GM12878 (cell line): Measurements from ENCODE around the gene CISTR. TPM values are rescaled to one million over a fixed set of nuclear protein-coding genes. Genes with fewer than 3 reads are reported as not detected.

ENCODE experiments used
- BACH1 ChIP-seq: fragments of 450-650 bp; IDR thresholded peaks from 2 replicates; pipeline ENCODE4 v1.6.1; 2017; ENCODE audit warnings: mild to moderate bottlenecking, borderline replicate concordance
- BHLHE40 ChIP-seq, 2 experiments: fragments of 450-650 bp in 1 of 2; IDR thresholded peaks; 2 replicates each; pipeline ENCODE4 v1.6.1; 2011 to 2017; ENCODE audit warnings: low read depth in 2 of 2, borderline replicate concordance in 1 of 2, improper control_type of control experiment in 1 of 2, low read length in 1 of 2, mild to moderate bottlenecking in 1 of 2
- CBX5 ChIP-seq: sonication (generic); IDR thresholded peaks from 2 replicates; pipeline ENCODE4 v1.6.1; 2016; ENCODE audit warnings: low read depth, moderate library complexity, mild to moderate bottlenecking, inconsistent platforms
- EP300 ChIP-seq, 2 experiments: fragments of 150-350 bp in 1 of 2; IDR thresholded peaks; 2 replicates each; pipeline ENCODE4 v1.6.1; 2011 to 2012; ENCODE audit warnings: low read depth in 2 of 2, low read length in 2 of 2, borderline replicate concordance in 1 of 2, improper control_type of control experiment in 1 of 2, inconsistent platforms in 1 of 2; ENCODE audit not compliant: control insufficient read depth in 1 of 2
- HDAC2 ChIP-seq: fragments of 200-600 bp; sonication (generic); IDR thresholded peaks from 2 replicates; pipeline ENCODE4 v1.6.1; 2017
- KDM1A ChIP-seq: fragments of 200-600 bp; sonication (generic); IDR thresholded peaks from 2 replicates; pipeline ENCODE4 v1.6.1; 2016; ENCODE audit warnings: borderline replicate concordance
- MEF2A ChIP-seq: IDR thresholded peaks from 2 replicates; pipeline ENCODE4 v1.6.1; 2011; ENCODE audit warnings: low read depth, mild to moderate bottlenecking, low read length, moderate library complexity; ENCODE audit not compliant: insufficient read depth
- NR2F1 ChIP-seq: fragments of 450-650 bp; conservative IDR thresholded peaks from 2 replicates; pipeline ENCODE4 v1.6.1; 2017; ENCODE audit warnings: mild to moderate bottlenecking
- POU2F2 ChIP-seq: IDR thresholded peaks from 3 replicates; pipeline ENCODE4 v1.6.1; 2011; ENCODE audit warnings: low read depth, mild to moderate bottlenecking, low read length, borderline replicate concordance
- RCOR1 ChIP-seq: conservative IDR thresholded peaks from 2 replicates; pipeline ENCODE4 v1.6.1; 2012; ENCODE audit warnings: low read depth, low read length, improper control_type of control experiment
- RELA ChIP-seq: fragments of 450-650 bp; IDR thresholded peaks from 2 replicates; pipeline ENCODE4 v1.8.0; 2014; ENCODE audit warnings: borderline replicate concordance; ENCODE audit not compliant: partially characterized antibody
- SMAD5 ChIP-seq: IDR thresholded peaks from 2 replicates; pipeline ENCODE4 v1.6.1; 2016; ENCODE audit warnings: antibody characterized with exemption, low read depth
- TAF1 ChIP-seq: IDR thresholded peaks from 2 replicates; pipeline ENCODE4 v1.6.1; 2011; ENCODE audit warnings: mild to moderate bottlenecking, low read depth, low read length, borderline replicate concordance
- ZNF384 ChIP-seq: IDR thresholded peaks from 2 replicates; pipeline ENCODE4 v1.6.1; 2012; ENCODE audit warnings: low read depth, mild to moderate bottlenecking, low read length, improper control_type of control experiment, borderline replicate concordance
- ZSCAN29 ChIP-seq: fragments of 450-650 bp; IDR thresholded peaks from 2 replicates; pipeline ENCODE4 v1.6.1; 2017; ENCODE audit warnings: mild to moderate bottlenecking, moderate library complexity
- polyA plus RNA-seq, 11 experiments: library from polyadenylated mRNA; depleted of rRNA in 4 of 11; unstranded in 6 of 11; stranded (reverse) in 5 of 11; fragments of >200 nt; fragmentation: Nextera tagmentation in 4 of 11; fragmentation: Illumina TruSeq in 1 of 11; extraction: Ambion mirVana in 4 of 11; extraction: Trizol in 1 of 11; gene quantifications; 1 replicate in 1 of 11; 2 replicates in 10 of 11; pipeline versions ENCODE4 v1.2.1 to v1.2.3, GENCODE V29; 2011 to 2016; ENCODE audit warnings: inconsistent platforms in 2 of 11, missing spikeins in 2 of 11, low read depth in 1 of 11
- total RNA-seq, 4 experiments: library from RNA; depleted of rRNA in 3 of 4; stranded (reverse); fragments of >200 nt in 3 of 4; fragmentation: Illumina TruSeq in 1 of 4; extraction: Trizol in 1 of 4; gene quantifications; 2 replicates each; pipeline versions ENCODE4 v1.2.1 to v1.2.3, GENCODE V29; 2013 to 2021
- TF ChIP-seq, protein P1 (sequence below): fragments of 450-650 bp; IDR thresholded peaks from 2 replicates; pipeline ENCODE4 v1.6.1; 2017; ENCODE audit warnings: mild to moderate bottlenecking, moderate library complexity
- TF ChIP-seq, protein P2 (sequence below): fragments of 150-350 bp; IDR thresholded peaks from 2 replicates; pipeline ENCODE4 v1.6.1; 2016; ENCODE audit warnings: low read depth, low read length
- TF ChIP-seq, protein P3 (sequence below): fragments of 450-650 bp; IDR thresholded peaks from 2 replicates; pipeline ENCODE4 v1.6.1; 2018; ENCODE audit warnings: borderline replicate concordance, mild to moderate bottlenecking; ENCODE audit not compliant: partially characterized antibody
- TF ChIP-seq, protein P4 (sequence below): fragments of 150-350 bp; IDR thresholded peaks from 2 replicates; pipeline ENCODE4 v1.6.1; 2014; ENCODE audit warnings: mild to moderate bottlenecking, low read depth, low read length

CISTR gene
- total and polyA plus RNA-seq, 10 of the 15 experiments (the other 5 are each of a cell fraction or from before 2014, with no cell fraction given), result 0.26 TPM; not detected in 9

DNA sequence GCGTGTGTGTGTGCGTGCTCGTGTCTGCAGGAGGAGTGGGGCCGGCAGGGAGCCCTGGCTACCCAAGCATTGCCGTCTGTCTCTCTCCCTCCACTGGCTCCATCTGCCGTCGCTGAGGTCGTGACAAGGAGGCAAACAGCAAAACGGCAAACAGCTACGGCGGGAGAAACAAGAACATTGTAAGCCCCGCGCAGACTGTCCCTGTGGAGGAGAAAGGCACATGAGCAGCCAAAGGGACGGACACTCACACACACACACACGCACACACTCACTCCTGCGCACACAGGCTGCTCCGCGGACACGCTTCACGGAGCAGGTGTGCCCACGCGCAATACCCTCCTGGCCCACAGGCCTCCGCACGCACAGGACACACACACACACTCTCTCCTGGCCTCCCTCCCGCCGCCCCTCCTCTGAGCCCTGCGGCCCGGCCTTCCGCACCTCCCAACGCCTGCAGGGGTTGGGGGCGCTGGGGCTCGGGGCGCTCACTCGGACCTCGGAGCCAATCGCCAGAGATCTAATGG lies 905 bp downstream of the CISTR start (continued):
- TF ChIP-seq, protein P1, sequence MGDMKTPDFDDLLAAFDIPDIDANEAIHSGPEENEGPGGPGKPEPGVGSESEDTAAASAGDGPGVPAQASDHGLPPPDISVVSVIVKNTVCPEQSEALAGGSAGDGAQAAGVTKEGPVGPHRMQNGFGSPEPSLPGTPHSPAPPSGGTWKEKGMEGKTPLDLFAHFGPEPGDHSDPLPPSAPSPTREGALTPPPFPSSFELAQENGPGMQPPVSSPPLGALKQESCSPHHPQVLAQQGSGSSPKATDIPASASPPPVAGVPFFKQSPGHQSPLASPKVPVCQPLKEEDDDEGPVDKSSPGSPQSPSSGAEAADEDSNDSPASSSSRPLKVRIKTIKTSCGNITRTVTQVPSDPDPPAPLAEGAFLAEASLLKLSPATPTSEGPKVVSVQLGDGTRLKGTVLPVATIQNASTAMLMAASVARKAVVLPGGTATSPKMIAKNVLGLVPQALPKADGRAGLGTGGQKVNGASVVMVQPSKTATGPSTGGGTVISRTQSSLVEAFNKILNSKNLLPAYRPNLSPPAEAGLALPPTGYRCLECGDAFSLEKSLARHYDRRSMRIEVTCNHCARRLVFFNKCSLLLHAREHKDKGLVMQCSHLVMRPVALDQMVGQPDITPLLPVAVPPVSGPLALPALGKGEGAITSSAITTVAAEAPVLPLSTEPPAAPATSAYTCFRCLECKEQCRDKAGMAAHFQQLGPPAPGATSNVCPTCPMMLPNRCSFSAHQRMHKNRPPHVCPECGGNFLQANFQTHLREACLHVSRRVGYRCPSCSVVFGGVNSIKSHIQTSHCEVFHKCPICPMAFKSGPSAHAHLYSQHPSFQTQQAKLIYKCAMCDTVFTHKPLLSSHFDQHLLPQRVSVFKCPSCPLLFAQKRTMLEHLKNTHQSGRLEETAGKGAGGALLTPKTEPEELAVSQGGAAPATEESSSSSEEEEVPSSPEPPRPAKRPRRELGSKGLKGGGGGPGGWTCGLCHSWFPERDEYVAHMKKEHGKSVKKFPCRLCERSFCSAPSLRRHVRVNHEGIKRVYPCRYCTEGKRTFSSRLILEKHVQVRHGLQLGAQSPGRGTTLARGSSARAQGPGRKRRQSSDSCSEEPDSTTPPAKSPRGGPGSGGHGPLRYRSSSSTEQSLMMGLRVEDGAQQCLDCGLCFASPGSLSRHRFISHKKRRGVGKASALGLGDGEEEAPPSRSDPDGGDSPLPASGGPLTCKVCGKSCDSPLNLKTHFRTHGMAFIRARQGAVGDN, result peak; percentile 37; the same call in 1 of the 2 replicates
- TF ChIP-seq BHLHE40 (IDR thresholded peaks at IDR 0.05; ENCODE audit: borderline replicate concordance in 1 of 2, low read depth in 2 of 2, low read length in 1 of 2) (peak; percentile 41 to 74; a peak in 3 of 4 replicates), ZNF384 (no peak), BACH1 (peak; percentile 88), MEF2A (no peak), CBX5 (no peak), RCOR1 (no peak), SMAD5 (no peak), KDM1A (no peak), RELA (peak; percentile 18), TAF1 (no peak), ZSCAN29 (0 out of 2 replicates have a peak, but pooled peaks have one; percentile 13), NR2F1 (no peak; the same call in 1 of the 2 replicates), POU2F2 (peak; percentile 5; the same call in 1 of the 3 replicates), EP300 (IDR thresholded peaks at IDR 0.05; ENCODE audit: borderline replicate concordance in 1 of 2, control insufficient read depth in 1 of 2, low read depth in 2 of 2, low read length in 2 of 2) (peak in 1 of 2 experiments; percentile 38; a peak in 3 of 4 replicates), HDAC2 (no peak)
- TF ChIP-seq, protein P2, sequence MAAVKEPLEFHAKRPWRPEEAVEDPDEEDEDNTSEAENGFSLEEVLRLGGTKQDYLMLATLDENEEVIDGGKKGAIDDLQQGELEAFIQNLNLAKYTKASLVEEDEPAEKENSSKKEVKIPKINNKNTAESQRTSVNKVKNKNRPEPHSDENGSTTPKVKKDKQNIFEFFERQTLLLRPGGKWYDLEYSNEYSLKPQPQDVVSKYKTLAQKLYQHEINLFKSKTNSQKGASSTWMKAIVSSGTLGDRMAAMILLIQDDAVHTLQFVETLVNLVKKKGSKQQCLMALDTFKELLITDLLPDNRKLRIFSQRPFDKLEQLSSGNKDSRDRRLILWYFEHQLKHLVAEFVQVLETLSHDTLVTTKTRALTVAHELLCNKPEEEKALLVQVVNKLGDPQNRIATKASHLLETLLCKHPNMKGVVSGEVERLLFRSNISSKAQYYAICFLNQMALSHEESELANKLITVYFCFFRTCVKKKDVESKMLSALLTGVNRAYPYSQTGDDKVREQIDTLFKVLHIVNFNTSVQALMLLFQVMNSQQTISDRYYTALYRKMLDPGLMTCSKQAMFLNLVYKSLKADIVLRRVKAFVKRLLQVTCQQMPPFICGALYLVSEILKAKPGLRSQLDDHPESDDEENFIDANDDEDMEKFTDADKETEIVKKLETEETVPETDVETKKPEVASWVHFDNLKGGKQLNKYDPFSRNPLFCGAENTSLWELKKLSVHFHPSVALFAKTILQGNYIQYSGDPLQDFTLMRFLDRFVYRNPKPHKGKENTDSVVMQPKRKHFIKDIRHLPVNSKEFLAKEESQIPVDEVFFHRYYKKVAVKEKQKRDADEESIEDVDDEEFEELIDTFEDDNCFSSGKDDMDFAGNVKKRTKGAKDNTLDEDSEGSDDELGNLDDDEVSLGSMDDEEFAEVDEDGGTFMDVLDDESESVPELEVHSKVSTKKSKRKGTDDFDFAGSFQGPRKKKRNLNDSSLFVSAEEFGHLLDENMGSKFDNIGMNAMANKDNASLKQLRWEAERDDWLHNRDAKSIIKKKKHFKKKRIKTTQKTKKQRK, result no peak
- TF ChIP-seq, protein P3, sequence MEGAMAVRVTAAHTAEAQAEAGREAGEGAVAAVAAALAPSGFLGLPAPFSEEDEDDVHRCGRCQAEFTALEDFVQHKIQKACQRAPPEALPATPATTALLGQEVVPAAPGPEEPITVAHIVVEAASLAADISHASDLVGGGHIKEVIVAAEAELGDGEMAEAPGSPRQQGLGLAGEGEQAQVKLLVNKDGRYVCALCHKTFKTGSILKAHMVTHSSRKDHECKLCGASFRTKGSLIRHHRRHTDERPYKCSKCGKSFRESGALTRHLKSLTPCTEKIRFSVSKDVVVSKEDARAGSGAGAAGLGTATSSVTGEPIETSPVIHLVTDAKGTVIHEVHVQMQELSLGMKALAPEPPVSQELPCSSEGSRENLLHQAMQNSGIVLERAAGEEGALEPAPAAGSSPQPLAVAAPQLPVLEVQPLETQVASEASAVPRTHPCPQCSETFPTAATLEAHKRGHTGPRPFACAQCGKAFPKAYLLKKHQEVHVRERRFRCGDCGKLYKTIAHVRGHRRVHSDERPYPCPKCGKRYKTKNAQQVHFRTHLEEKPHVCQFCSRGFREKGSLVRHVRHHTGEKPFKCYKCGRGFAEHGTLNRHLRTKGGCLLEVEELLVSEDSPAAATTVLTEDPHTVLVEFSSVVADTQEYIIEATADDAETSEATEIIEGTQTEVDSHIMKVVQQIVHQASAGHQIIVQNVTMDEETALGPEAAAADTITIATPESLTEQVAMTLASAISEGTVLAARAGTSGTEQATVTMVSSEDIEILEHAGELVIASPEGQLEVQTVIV, result no peak
- TF ChIP-seq, protein P4, sequence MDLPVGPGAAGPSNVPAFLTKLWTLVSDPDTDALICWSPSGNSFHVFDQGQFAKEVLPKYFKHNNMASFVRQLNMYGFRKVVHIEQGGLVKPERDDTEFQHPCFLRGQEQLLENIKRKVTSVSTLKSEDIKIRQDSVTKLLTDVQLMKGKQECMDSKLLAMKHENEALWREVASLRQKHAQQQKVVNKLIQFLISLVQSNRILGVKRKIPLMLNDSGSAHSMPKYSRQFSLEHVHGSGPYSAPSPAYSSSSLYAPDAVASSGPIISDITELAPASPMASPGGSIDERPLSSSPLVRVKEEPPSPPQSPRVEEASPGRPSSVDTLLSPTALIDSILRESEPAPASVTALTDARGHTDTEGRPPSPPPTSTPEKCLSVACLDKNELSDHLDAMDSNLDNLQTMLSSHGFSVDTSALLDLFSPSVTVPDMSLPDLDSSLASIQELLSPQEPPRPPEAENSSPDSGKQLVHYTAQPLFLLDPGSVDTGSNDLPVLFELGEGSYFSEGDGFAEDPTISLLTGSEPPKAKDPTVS, result no peak
